ENCODE data around the gene VMO1. TPM values are rescaled to one million over a fixed set of nuclear protein-coding genes. Genes with fewer than 3 reads are reported as not detected.

VMO1 gene
- total RNA-seq, 4 donors from 2014 or later, result 1.8 to 4.0 TPM; not detected in 2

- Histone ChIP-seq H3K4me1 (peaks cover 8 to 16% of the 10 kb centered on the region in 2 donors), H3K4me3 (replicated peaks in 1 of 3) (no peak overlapping the region), H3K36me3 (no peaks in the 10 kb centered on the region), H3K27me3 (no peaks in the 10 kb centered on the region), H3K27ac (no peak overlapping the region), H3K9me3 (no peaks in the 10 kb centered on the region)
- WGBS, 2 donors, result 92 to 98% methylated on average over 8 of the region's 8 CpGs
- DNase-seq, result no peak
- intact Hi-C loops (cut with DNase I), result loop anchor here (5.0 kb wide), 1 partner anchor 44 kb away; the partner anchor contains the start of genes GLTPD2 and VMO1
- no peak for TF ChIP-seq POLR2A (IDR thresholded peaks at IDR 0.05)
Observed at GRCh38 chr17:4743216-4743615, 42.9 kb downstream of the VMO1 start.

GRCh38 chr17:4742629-4743028, 43.5 kb downstream of the VMO1 start:
- H3K4me3 ChIP-seq (replicated peaks in 1 of 3), result no peak overlapping the region
- no peaks in the 10 kb centered on the region for H3K9me3 ChIP-seq
- intact Hi-C loops (cut with DNase I), result loop anchor here (5.0 kb wide), 1 partner anchor 45 kb away; the partner anchor contains the start of genes GLTPD2 and VMO1
- TF ChIP-seq CTCF (IDR thresholded peaks at IDR 0.05) (no peak), POLR2A (IDR thresholded peaks at IDR 0.05) (no peak)
- WGBS, 2 donors, result 57 to 72% methylated on average over 9 to 10 of the region's 10 CpGs
- DNase-seq, result no peak
- no peaks in the 10 kb centered on the region for H3K36me3 ChIP-seq
- no peak overlapping the region for H3K27ac ChIP-seq
- peaks cover 8 to 17% of the 10 kb centered on the region in 2 donors for H3K4me1 ChIP-seq
- H3K27me3 ChIP-seq, result no peaks in the 10 kb centered on the region

- no peak overlapping the region for H3K27ac ChIP-seq
- DNase-seq, result no peak
- no peaks in the 10 kb centered on the region for H3K9me3 ChIP-seq
- no peak overlapping the region for H3K4me3 ChIP-seq (replicated peaks in 1 of 3)
- H3K4me1 ChIP-seq, result peaks cover 8 to 17% of the 10 kb centered on the region in 2 donors
- H3K36me3 ChIP-seq, result no peaks in the 10 kb centered on the region
- H3K27me3 ChIP-seq, result no peaks in the 10 kb centered on the region
- intact Hi-C loops (cut with DNase I), result loop anchor here (5.0 kb wide), 1 partner anchor 45 kb away; the partner anchor contains the start of genes GLTPD2 and VMO1
- WGBS, 2 donors, result 87 to 92% methylated on average over 9 of the region's 9 CpGs
- no peak for TF ChIP-seq CTCF (IDR thresholded peaks at IDR 0.05)
- no peak for TF ChIP-seq POLR2A (IDR thresholded peaks at IDR 0.05)
Observed at GRCh38 chr17:4742133-4742532, 44.0 kb downstream of the VMO1 start.

- H3K9me3 ChIP-seq, result no peaks in the 10 kb centered on the region
- no peaks in the 10 kb centered on the region for H3K36me3 ChIP-seq
- no peak for DNase-seq
- H3K4me3 ChIP-seq (replicated peaks in 1 of 3), result no peak overlapping the region
- H3K27ac ChIP-seq, result no peak overlapping the region
- intact Hi-C loops (cut with DNase I), result loop anchor here (5.0 kb wide), 1 partner anchor 46 kb away; the partner anchor contains the start of genes GLTPD2 and VMO1
- peaks cover 8 to 17% of the 10 kb centered on the region in 2 donors for H3K4me1 ChIP-seq
- TF ChIP-seq POLR2A (IDR thresholded peaks at IDR 0.05) (no peak), CTCF (IDR thresholded peaks at IDR 0.05) (no peak)
- 95 to 97% methylated on average over 7 to 8 of the region's 8 CpGs for WGBS, 2 donors
- H3K27me3 ChIP-seq, result no peaks in the 10 kb centered on the region
Observed at GRCh38 chr17:4741544-4741943, 44.6 kb downstream of the VMO1 start.

- Histone ChIP-seq H3K4me3 (replicated peaks in 1 of 3) (no peak overlapping the region), H3K27ac (no peak overlapping the region)
- no peak for DNase-seq
Observed at GRCh38 chr17:4740584-4740983, 45.6 kb downstream of the VMO1 start.

More at GRCh38 chr17:4740584-4740983, 45.6 kb downstream of the VMO1 start:
- H3K4me1 ChIP-seq, result peaks cover 8 to 15% of the 10 kb centered on the region in 2 donors
- H3K27me3 ChIP-seq, result no peaks in the 10 kb centered on the region
- TF ChIP-seq CTCF (IDR thresholded peaks at IDR 0.05) (no peak), POLR2A (IDR thresholded peaks at IDR 0.05) (no peak)
- H3K9me3 ChIP-seq, result no peaks in the 10 kb centered on the region
- intact Hi-C loops (cut with DNase I), result loop anchor here (5.0 kb wide), 1 partner anchor 47 kb away; the partner anchor contains the start of genes GLTPD2 and VMO1
- 99% methylated on average over 6 to 8 of the region's 8 CpGs for WGBS, 2 donors
- H3K36me3 ChIP-seq, result no peaks in the 10 kb centered on the region
